ENCODE results near the gene RSPH9.

RSPH9 gene

DNA sequence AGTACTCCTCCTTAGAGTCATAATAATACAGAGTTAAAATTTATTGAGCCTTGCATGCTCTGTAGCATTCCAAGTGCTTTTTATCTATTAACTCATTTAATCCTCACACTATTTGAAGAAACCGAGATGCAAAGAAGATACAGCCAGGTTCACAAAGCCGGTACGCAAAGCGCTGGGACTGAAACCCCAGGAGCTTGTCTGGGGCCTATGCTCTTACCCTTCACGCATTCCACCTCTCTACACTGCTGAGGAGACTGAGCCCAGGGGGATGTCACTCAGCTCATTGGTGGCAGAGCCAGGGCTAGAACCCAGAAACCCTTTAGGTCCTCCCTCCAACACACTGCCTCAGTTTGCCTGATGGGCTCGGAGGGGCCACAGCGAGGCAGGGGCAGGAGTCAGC is 62.4 kb downstream of the RSPH9 start:
- Mint-ChIP-seq H3K36me3 (no peaks in the 10 kb centered on the region), H3K4me1 (no peaks in the 10 kb centered on the region), H3K27me3 (peaks cover 15% of the 10 kb centered on the region), H3K4me3 (no peak overlapping the region), H3K27ac (no peak overlapping the region), H3K9me3 (no peaks in the 10 kb centered on the region)

DNA sequence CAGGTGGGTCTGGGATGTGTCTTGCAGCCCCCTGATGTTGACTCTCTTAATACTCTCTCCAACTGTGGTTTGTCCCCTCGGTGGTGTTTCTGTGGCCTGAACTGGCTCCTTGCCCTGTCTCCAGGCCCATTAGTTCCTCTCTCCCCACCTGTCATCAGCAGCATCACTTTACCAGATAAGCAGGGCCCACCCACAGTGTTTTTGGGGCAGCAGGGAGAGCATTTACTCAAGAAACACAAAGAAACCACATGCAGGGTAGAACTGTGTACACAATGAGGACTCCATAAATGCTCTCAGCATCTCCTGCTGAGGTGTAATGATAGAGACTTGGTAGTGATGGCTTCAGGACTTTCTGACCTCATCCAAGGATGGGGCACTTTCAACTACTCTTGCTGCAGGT is 62.9 kb downstream of the RSPH9 start:
- Mint-ChIP-seq H3K4me3 (no peak overlapping the region), H3K27ac (no peak overlapping the region), H3K36me3 (no peaks in the 10 kb centered on the region), H3K9me3 (no peaks in the 10 kb centered on the region), H3K4me1 (no peaks in the 10 kb centered on the region), H3K27me3 (peaks cover 12% of the 10 kb centered on the region)

- Mint-ChIP-seq H3K36me3 (no peaks in the 10 kb centered on the region), H3K27ac (no peak overlapping the region), H3K27me3 (peaks cover 12% of the 10 kb centered on the region)
Observed at GRCh38 chr6:43708860-43709653, 64.2 kb downstream of the RSPH9 start.

GRCh38 chr6:43709654-43710303 is 64.9 kb downstream of the RSPH9 start:
- Mint-ChIP-seq H3K4me3 (no peak overlapping the region), H3K36me3 (no peaks in the 10 kb centered on the region), H3K9me3 (no peaks in the 10 kb centered on the region), H3K27me3 (peaks cover 11% of the 10 kb centered on the region), H3K27ac (no peak overlapping the region), H3K4me1 (no peaks in the 10 kb centered on the region)

More at GRCh38 chr6:43708860-43709653, 64.2 kb downstream of the RSPH9 start:
- no peaks in the 10 kb centered on the region for H3K4me1 Mint-ChIP-seq
- no peak overlapping the region for H3K4me3 Mint-ChIP-seq
- H3K9me3 Mint-ChIP-seq: no peaks in the 10 kb centered on the region

DNA sequence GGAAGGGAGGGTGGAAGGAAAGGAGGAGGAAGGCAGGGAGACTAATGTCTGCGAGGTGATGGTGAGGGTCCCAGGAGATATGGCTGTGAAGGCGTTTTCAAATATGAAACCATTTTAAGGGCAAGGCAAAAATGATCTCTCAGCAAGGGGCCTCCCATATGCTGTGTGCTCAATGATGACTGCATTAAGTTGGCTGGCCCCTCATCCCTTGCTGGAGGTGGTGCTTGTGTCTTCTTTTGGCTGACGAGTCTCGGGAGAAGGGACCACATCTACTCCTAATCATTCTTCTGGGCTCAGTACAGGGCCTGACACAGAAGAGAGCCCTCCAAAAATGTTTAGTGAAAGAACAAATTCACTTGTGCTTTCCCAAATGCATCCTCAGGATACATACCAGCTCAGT is 65.7 kb downstream of the RSPH9 start:
- H3K9me3 Mint-ChIP-seq: no peaks in the 10 kb centered on the region
- peaks cover 10% of the 10 kb centered on the region for H3K27me3 Mint-ChIP-seq
- no peak overlapping the region for H3K4me3 Mint-ChIP-seq
- no peaks in the 10 kb centered on the region for H3K36me3 Mint-ChIP-seq
- H3K4me1 Mint-ChIP-seq: no peaks in the 10 kb centered on the region
- no peak overlapping the region for H3K27ac Mint-ChIP-seq

- peaks cover 6% of the 10 kb centered on the region for H3K27me3 Mint-ChIP-seq
- no peaks in the 10 kb centered on the region for H3K9me3 Mint-ChIP-seq
- H3K4me1 Mint-ChIP-seq: no peaks in the 10 kb centered on the region
- no peak overlapping the region for H3K27ac Mint-ChIP-seq
- no peak overlapping the region for H3K4me3 Mint-ChIP-seq
- H3K36me3 Mint-ChIP-seq: no peaks in the 10 kb centered on the region
Observed at GRCh38 chr6:43712579-43712978, 67.7 kb downstream of the RSPH9 start.

DNA sequence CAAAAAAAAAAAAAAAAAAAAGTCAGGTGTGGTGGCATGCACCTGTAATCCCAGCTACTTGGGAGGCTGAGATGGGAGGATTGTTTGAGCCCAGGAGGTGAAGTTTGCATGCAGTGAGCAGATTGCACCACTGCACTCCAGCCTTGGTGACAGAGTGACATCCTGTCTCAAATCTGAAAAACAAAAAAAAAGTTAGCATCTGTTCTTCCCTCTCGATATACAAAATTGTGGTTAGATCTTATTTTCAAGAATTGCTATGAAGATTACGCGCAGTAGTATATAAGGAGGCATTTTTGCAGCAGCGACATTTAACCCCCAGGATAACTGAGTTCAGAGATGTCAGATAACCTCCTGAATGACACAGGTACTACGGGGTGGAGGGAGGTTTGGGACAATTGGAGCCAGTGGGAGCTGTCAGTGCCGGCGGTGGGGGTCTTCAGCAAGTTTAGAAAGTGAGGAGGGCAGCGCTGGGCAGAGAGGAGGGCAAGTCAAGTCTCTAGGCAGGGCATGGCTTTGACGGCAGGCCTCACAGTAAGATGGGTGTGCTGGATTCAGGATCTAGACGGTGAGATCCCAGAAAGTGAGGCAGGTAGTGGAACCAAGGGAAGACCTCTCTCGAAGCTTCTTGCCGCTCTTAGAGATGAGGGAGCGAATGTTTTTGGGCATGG is 68.9 kb downstream of the RSPH9 start:
- H3K27ac Mint-ChIP-seq: no peak overlapping the region
- no peaks in the 10 kb centered on the region for H3K4me1 Mint-ChIP-seq
- H3K36me3 Mint-ChIP-seq: no peaks in the 10 kb centered on the region
- H3K4me3 Mint-ChIP-seq: no peak overlapping the region
- no peaks in the 10 kb centered on the region for H3K9me3 Mint-ChIP-seq
- peaks cover 6% of the 10 kb centered on the region for H3K27me3 Mint-ChIP-seq

- Mint-ChIP-seq H3K4me1 (no peaks in the 10 kb centered on the region), H3K9me3 (no peaks in the 10 kb centered on the region), H3K27me3 (peaks cover 3% of the 10 kb centered on the region), H3K27ac (no peak overlapping the region), H3K4me3 (no peak overlapping the region), H3K36me3 (no peaks in the 10 kb centered on the region)
Observed at GRCh38 chr6:43714311-43715055, 69.6 kb downstream of the RSPH9 start.

DNA sequence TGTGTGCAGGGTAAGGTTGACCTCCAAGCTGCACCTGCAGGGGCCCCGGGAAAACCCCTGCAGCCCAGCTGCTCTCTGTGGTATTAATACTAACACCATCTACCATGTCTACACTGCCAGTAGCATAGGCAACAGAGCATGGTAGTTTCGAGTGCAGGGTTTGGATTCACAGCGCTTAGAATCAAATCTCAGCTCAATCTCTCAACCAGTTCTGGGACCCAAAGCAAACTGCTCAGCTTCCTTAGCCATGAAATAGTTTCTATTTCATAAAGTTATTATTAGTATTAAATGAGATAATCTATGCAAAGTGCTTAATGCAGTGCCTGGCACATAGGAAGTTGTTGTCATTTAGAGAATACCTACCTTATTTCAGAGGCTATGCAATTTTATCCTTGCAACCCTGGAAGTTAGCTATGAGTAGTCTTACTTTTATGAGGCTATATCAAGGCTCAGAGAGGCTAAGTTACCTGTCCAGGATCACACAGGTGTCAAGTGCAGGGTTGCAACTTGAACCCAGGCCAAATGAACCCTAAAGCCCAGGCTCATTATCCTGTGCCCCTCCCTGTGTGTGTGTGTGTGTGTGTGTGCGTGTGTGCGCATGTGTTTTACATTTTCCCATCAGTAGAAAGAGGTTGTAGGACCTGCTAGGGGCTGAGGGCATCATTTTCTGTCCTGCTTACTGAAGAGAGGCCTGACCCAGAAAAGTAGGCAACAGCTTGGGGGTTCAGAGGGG is 70.4 kb downstream of the RSPH9 start:
- H3K4me3 Mint-ChIP-seq: no peak overlapping the region
- no peaks in the 10 kb centered on the region for H3K4me1 Mint-ChIP-seq
- H3K9me3 Mint-ChIP-seq: no peaks in the 10 kb centered on the region
- H3K27ac Mint-ChIP-seq: no peak overlapping the region
- H3K36me3 Mint-ChIP-seq: no peaks in the 10 kb centered on the region
- peaks cover 3% of the 10 kb centered on the region for H3K27me3 Mint-ChIP-seq

GRCh38 chr6:43716099-43716498 is 71.3 kb downstream of the RSPH9 start:
- Mint-ChIP-seq H3K9me3 (no peaks in the 10 kb centered on the region), H3K4me1 (no peaks in the 10 kb centered on the region), H3K36me3 (no peaks in the 10 kb centered on the region), H3K4me3 (no peak overlapping the region), H3K27me3 (peaks cover 1% of the 10 kb centered on the region), H3K27ac (no peak overlapping the region)

DNA sequence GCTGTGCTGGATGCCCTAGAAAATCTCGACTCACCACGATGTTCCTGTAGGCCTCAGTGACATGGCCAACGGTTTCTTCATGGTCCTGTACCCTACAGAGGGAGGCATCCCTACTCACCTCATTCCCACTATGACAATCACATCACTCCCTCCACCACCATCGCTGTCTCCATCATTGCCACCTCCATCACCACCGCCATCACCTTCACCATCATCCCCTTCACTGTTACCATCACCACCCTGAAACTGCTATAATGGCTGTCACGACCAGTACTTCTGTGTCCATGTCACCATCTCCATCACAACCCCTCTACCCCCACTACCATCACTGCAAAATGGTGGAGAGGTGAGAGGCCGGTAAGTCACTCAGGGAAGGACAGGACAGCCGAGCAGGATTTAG is 72.6 kb downstream of the RSPH9 start:
- Mint-ChIP-seq H3K4me1 (no peaks in the 10 kb centered on the region), H3K27me3 (no peaks in the 10 kb centered on the region), H3K4me3 (no peak overlapping the region), H3K27ac (no peak overlapping the region), H3K9me3 (no peaks in the 10 kb centered on the region), H3K36me3 (no peaks in the 10 kb centered on the region)

GRCh38 chr6:43717822-43718221 is 73.0 kb downstream of the RSPH9 start:
- Mint-ChIP-seq H3K36me3 (no peaks in the 10 kb centered on the region), H3K27ac (no peak overlapping the region), H3K27me3 (no peaks in the 10 kb centered on the region), H3K4me3 (no peak overlapping the region), H3K9me3 (no peaks in the 10 kb centered on the region), H3K4me1 (no peaks in the 10 kb centered on the region)

- Mint-ChIP-seq H3K27me3 (no peaks in the 10 kb centered on the region), H3K4me1 (peaks cover 5% of the 10 kb centered on the region), H3K27ac (no peak overlapping the region), H3K9me3 (no peaks in the 10 kb centered on the region), H3K36me3 (no peaks in the 10 kb centered on the region), H3K4me3 (no peak overlapping the region)
Observed at GRCh38 chr6:43718387-43719105, 73.7 kb downstream of the RSPH9 start.

DNA sequence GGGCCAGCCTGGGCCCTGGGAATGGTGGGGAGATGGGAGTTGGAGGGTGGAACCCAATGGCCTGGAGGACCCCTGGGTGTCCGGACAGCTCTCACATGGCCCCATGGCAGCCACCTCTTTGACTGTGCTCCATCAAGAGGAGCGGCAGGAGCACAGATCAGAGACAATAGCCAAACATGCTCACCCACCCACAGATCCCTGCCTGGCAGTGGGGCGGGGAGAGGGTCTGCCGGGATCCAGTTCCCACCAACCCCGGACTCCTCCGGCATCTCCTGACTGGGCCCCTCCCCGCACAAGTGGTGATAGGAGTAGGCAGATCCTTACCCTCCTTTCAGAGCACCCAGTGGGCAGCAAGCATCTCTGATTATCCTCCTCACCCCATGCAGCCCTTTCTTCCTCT is 74.7 kb downstream of the RSPH9 start:
- Mint-ChIP-seq H3K4me3 (no peak overlapping the region), H3K27me3 (no peaks in the 10 kb centered on the region), H3K4me1 (peaks cover 14% of the 10 kb centered on the region), H3K9me3 (no peaks in the 10 kb centered on the region), H3K27ac (no peak overlapping the region), H3K36me3 (no peaks in the 10 kb centered on the region)

DNA sequence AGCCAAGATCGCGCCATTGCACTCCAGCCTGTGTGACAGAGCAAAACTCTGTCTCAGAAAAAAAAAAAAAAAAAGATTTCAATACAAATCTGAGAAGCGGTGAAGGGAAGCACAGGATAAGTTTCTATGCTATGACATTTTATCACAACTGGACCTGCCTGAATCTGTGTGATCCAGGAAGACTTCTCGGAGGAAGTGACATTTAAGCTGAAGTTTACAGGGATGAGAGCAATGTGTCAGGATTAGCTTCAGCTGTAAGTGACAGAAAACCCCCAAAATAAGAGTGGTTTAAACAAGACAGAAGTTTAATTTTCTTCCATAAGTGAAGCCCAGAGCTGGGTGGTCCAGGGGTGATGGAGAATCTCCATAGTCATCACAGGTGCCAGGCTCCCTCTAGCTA is 76.2 kb downstream of the RSPH9 start:
- Mint-ChIP-seq H3K9me3 (no peaks in the 10 kb centered on the region), H3K27ac (no peak overlapping the region), H3K36me3 (no peaks in the 10 kb centered on the region), H3K4me3 (no peak overlapping the region), H3K4me1 (peaks cover 29% of the 10 kb centered on the region), H3K27me3 (no peaks in the 10 kb centered on the region)

All from activated naive CD4-positive, alpha-beta T cell treated with anti-CD3 and anti-CD28 coated beads, Interleukin-2, amount 50 U/mL, for 24 hours (primary cell).